ENCODE data around the gene NTSR1.

NTSR1 gene

GRCh38 chr20:62804627-62805154 is 96.1 kb downstream of the NTSR1 start, which contains the start of gene OGFR:
Gene OGFR, plus strand, starts transcription at chr20:62804835. Its CDS starts 25 bp downstream, at chr20:62804860.
- no peak for DNase-seq (ENCODE audit: low spot score)

GRCh38 chr20:62805155-62805710 is 96.6 kb downstream of the NTSR1 start:
- no peak for DNase-seq (ENCODE audit: low spot score)

DNA sequence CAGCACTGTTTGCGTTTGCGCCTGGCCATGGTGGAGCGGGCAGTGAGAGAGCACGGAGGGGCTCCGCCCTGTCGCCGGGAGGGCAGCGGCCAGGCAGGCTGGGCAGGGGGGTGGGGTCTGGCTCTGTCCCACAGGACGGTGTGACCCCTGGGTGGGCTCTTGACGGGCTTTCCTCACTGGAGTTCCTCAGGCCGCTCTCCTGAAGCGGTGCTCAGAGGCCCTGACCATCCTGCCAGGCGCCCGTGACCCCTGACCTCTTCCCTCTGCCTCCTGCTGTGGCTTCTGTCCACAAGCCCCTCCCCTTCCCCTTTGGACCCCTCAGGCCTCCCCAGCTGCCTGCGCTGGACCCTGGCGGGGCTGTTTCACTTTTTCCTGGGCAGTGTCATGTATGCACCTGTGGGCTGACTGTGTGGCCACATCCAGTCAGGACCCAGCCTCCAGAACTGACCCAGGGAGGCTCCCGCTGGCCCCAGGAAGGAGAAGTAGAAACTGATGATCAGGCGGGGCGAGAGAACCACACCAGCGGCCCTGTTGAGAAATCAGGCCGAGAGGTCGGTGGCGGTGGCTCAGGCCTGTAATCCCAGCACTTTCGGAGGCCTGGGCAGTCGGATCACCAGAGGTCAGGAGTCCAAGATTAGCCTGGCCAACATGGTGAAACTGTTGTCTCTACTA is 97.2 kb downstream of the NTSR1 start:
- DNase-seq (ENCODE audit: low spot score), result no peak

- DNase-seq (ENCODE audit: low spot score), result no peak
Measured at GRCh38 chr20:62806383-62807050, 97.9 kb downstream of the NTSR1 start.

DNA sequence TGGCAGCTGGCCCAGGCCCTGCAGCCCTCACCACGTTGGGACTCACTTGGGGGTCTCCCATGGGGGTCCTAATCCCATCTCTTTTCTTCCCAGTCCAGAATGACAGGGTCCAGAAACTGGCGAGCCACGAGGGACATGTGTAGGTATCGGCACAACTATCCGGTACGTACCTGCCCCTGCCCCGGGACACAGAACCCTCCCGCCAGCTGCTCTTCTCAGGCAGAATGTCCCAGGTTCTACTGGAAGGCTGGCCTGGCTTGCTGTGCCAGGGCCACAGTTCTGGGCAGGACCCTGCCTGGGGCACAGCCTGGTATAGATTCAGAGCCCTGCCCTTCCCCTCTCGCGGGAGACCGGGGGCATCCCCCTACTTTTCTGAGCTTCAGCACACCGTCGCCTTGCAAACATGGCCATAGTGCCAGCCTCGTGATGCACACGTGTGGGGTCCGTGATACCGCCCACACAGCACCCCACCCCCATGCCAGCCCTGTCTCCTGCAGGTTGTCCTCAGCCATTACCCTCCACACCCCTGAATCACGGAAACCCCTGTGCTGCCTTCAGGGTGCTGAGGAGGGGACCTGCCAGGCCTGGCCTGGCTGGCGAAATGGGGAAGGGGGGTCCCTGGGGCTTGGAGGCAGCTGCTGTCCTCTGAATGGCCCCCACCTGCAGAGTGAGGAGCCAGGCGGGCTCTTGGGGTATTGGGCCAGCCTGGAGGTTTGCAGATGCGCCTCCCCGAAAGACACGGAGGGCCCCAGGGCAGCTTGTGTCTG is 99.0 kb downstream of the NTSR1 start:
- no peak for DNase-seq (ENCODE audit: low spot score)

GRCh38 chr20:62808211-62808865 is 99.7 kb downstream of the NTSR1 start:
- DNase-seq (ENCODE audit: low spot score), result no peak

DNA sequence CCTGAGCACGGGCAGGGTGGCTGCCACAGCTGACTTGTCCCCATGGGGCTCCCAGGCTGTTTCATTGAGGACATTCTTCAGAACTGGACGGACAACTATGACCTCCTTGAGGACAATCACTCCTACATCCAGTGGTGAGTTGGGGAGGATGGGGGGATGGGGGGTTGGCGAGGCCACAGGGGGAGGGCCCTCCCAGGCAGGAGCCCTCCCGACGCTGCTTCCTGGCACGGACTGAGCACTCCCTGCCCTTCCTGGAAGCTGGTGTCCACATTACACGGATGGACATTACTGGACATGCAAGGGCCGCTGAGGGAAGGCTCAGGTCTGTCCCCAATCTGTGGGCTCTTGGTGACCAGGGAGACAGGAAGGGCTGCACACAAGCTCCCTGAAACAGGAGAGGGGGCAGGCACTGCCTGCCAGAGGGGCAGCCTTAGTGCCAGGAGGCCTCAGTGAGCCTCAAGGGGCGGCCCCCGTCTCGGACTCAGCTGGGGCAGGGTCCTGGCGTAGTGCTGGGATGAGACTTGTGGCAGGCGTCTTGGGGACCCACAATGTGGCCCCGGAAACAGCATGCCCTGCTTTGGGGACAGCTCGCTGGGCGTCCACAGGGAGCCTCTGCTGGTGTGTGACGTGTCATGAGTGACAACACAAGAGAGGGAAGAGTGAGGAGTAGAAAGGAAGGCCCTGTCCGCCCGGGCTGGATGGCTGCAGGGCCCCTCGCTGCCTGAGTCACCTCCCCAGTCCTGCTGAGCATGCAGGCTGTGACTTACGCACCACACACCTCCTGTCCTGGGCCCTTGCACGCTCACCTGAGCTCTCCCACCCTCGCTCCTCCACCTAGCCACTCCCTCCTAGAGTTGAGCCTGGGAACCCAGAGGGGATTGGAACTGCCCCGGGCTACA is 101.1 kb downstream of the NTSR1 start:
- no peak for DNase-seq (ENCODE audit: low spot score)

GRCh38 chr20:62811320-62811719 is 102.7 kb downstream of the NTSR1 start:
- no peak for DNase-seq (ENCODE audit: low spot score)

GRCh38 chr20:62811720-62812119 is 103.1 kb downstream of the NTSR1 start:
- DNase-seq (ENCODE audit: low spot score), result no peak

Data from kidney capillary endothelial cell (primary cell).